ENCODE measurements around the gene SCO2. TPM values are rescaled to one million over a fixed set of nuclear protein-coding genes. Genes with fewer than 3 reads are reported as not detected.

Gene SCO2
- total and polyA plus RNA-seq, 5 donors from 2014 or later: 6.4 to 14.6 (median 8.2) TPM

- Histone ChIP-seq H3K4me3 (ENCODE audit: low read depth, low read length) (no peak overlapping the region), H3K9me3 (ENCODE audit: control insufficient read depth in 2 of 2, low read length in 2 of 2) (no peaks in the 10 kb centered on the region), H3K27ac (ENCODE audit: insufficient read depth, low read length, poor library complexity, severe bottlenecking) (no peak overlapping the region), H3K27me3 (ENCODE audit: control insufficient read depth, insufficient read depth, low read length) (no peaks in the 10 kb centered on the region), H3K36me3 (ENCODE audit: control insufficient read depth, insufficient read depth, low read length) (no peaks in the 10 kb centered on the region), H3K4me1 (ENCODE audit: control insufficient read depth, insufficient read depth, low read length, poor library complexity, severe bottlenecking) (peaks cover 19% of the 10 kb centered on the region)
- no peaks in the 10 kb centered on the region for H3K9me3 Mint-ChIP-seq
- H3K27ac Mint-ChIP-seq: no peak overlapping the region
- H3K4me3 Mint-ChIP-seq: peak overlapping the region in 1 of 4 donors; percentile 5
- peaks cover 0 to 13% (median 4%) of the 10 kb centered on the region in 4 donors for H3K4me1 Mint-ChIP-seq
- ATAC-seq (ENCODE audit: low read depth in 2 of 2) (no peak), DNase-seq (no peak)
- H3K27me3 Mint-ChIP-seq: peaks cover 24% of the 10 kb centered on the region
- H3K36me3 Mint-ChIP-seq: no peaks in the 10 kb centered on the region
Measured at GRCh38 chr22:50483977-50484853, 41.2 kb downstream of the SCO2 start.

GRCh38 chr22:50483556-50483955, 41.8 kb downstream of the SCO2 start:
- Mint-ChIP-seq H3K27ac (no peak overlapping the region), H3K9me3 (no peaks in the 10 kb centered on the region), H3K36me3 (no peaks in the 10 kb centered on the region), H3K27me3 (peaks cover 29% of the 10 kb centered on the region), H3K4me3 (peak overlapping the region in 1 of 4 donors; percentile 5), H3K4me1 (peaks cover 0 to 13% (median 4%) of the 10 kb centered on the region in 4 donors)
- Histone ChIP-seq H3K36me3 (ENCODE audit: control insufficient read depth, insufficient read depth, low read length) (no peaks in the 10 kb centered on the region), H3K4me3 (ENCODE audit: low read depth, low read length) (no peak overlapping the region), H3K4me1 (ENCODE audit: control insufficient read depth, insufficient read depth, low read length, poor library complexity, severe bottlenecking) (peaks cover 19% of the 10 kb centered on the region), H3K9me3 (ENCODE audit: control insufficient read depth in 2 of 2, low read length in 2 of 2) (no peaks in the 10 kb centered on the region), H3K27me3 (ENCODE audit: control insufficient read depth, insufficient read depth, low read length) (no peaks in the 10 kb centered on the region), H3K27ac (ENCODE audit: insufficient read depth, low read length, poor library complexity, severe bottlenecking) (no peak overlapping the region)
- DNase-seq: no peak
- ATAC-seq (ENCODE audit: low read depth in 2 of 2): no peak

- no peaks in the 10 kb centered on the region for H3K9me3 ChIP-seq (ENCODE audit: control insufficient read depth in 2 of 2, low read length in 2 of 2)
- H3K27me3 ChIP-seq (ENCODE audit: control insufficient read depth, insufficient read depth, low read length): no peaks in the 10 kb centered on the region
- no peaks in the 10 kb centered on the region for H3K36me3 Mint-ChIP-seq
- peaks cover 31% of the 10 kb centered on the region for H3K27me3 Mint-ChIP-seq
- no peak for ATAC-seq (ENCODE audit: low read depth in 2 of 2)
- H3K4me3 Mint-ChIP-seq: peak overlapping the region in 2 of 4 donors; percentile 46 to 60
- H3K36me3 ChIP-seq (ENCODE audit: control insufficient read depth, insufficient read depth, low read length): no peaks in the 10 kb centered on the region
- H3K4me1 Mint-ChIP-seq: peaks cover 0 to 13% (median 4%) of the 10 kb centered on the region in 4 donors
- no peak overlapping the region for H3K27ac Mint-ChIP-seq
- peaks cover 19% of the 10 kb centered on the region for H3K4me1 ChIP-seq (ENCODE audit: control insufficient read depth, insufficient read depth, low read length, poor library complexity, severe bottlenecking)
- H3K4me3 ChIP-seq (ENCODE audit: low read depth, low read length): no peak overlapping the region
- no peak overlapping the region for H3K27ac ChIP-seq (ENCODE audit: insufficient read depth, low read length, poor library complexity, severe bottlenecking)
- no peaks in the 10 kb centered on the region for H3K9me3 Mint-ChIP-seq
- DNase-seq: no peak
Measured at GRCh38 chr22:50483106-50483505, 42.3 kb downstream of the SCO2 start.

GRCh38 chr22:50482107-50483074, 43.0 kb downstream of the SCO2 start:
- Histone ChIP-seq H3K9me3 (ENCODE audit: control insufficient read depth in 2 of 2, low read length in 2 of 2) (no peaks in the 10 kb centered on the region), H3K27ac (ENCODE audit: insufficient read depth, low read length, poor library complexity, severe bottlenecking) (no peak overlapping the region), H3K4me3 (ENCODE audit: low read depth, low read length) (no peak overlapping the region), H3K27me3 (ENCODE audit: control insufficient read depth, insufficient read depth, low read length) (no peaks in the 10 kb centered on the region), H3K4me1 (ENCODE audit: control insufficient read depth, insufficient read depth, low read length, poor library complexity, severe bottlenecking) (peaks cover 19% of the 10 kb centered on the region), H3K36me3 (ENCODE audit: control insufficient read depth, insufficient read depth, low read length) (no peaks in the 10 kb centered on the region)
- no peaks in the 10 kb centered on the region for H3K9me3 Mint-ChIP-seq
- DNase-seq: no peak
- peaks cover 31% of the 10 kb centered on the region for H3K27me3 Mint-ChIP-seq
- no peak overlapping the region for H3K27ac Mint-ChIP-seq
- H3K4me3 Mint-ChIP-seq: peak overlapping the region in 3 of 4 donors; percentile 71 to 80 (median 78)
- no peaks in the 10 kb centered on the region for H3K36me3 Mint-ChIP-seq
- no peak for ATAC-seq (ENCODE audit: low read depth in 2 of 2)
- H3K4me1 Mint-ChIP-seq: peaks cover 0 to 13% (median 4%) of the 10 kb centered on the region in 4 donors

- Mint-ChIP-seq H3K27ac (peak within 1 kb of the TSS in 2 of 3 donors; percentile 52 to 77), H3K9me3 (no peaks in the 10 kb centered on the region), H3K4me3 (peak within 1 kb of the TSS; percentile 79 to 86 (median 80)), H3K27me3 (peaks cover 31% of the 10 kb centered on the region), H3K36me3 (no peaks in the 10 kb centered on the region), H3K4me1 (peaks cover 0 to 13% (median 4%) of the 10 kb centered on the region in 4 donors)
- no peak within 1 kb of the TSS for H3K27ac ChIP-seq (ENCODE audit: insufficient read depth, low read length, poor library complexity, severe bottlenecking)
- DNase-seq (peak; percentile 47 to 64 (median 63)), ATAC-seq (ENCODE audit: low read depth in 2 of 2) (peak; percentile 75 to 79)
- H3K36me3 ChIP-seq (ENCODE audit: control insufficient read depth, insufficient read depth, low read length): no peaks in the 10 kb centered on the region
- H3K27me3 ChIP-seq (ENCODE audit: control insufficient read depth, insufficient read depth, low read length): no peaks in the 10 kb centered on the region
- peaks cover 19% of the 10 kb centered on the region for H3K4me1 ChIP-seq (ENCODE audit: control insufficient read depth, insufficient read depth, low read length, poor library complexity, severe bottlenecking)
- H3K9me3 ChIP-seq (ENCODE audit: control insufficient read depth in 2 of 2, low read length in 2 of 2): no peaks in the 10 kb centered on the region
- no peak within 1 kb of the TSS for H3K4me3 ChIP-seq (ENCODE audit: low read depth, low read length)
Measured at GRCh38 chr22:50481440-50482106, 43.8 kb downstream of the SCO2 start, which contains the start of gene ADM2. TSS of gene ADM2 (plus strand) at chr22:50481543. CDS start at chr22:50481848, 305 bp downstream.

- no peak overlapping the region for H3K4me3 ChIP-seq (ENCODE audit: low read depth, low read length)
- H3K4me1 Mint-ChIP-seq: peaks cover 0 to 11% (median 4%) of the 10 kb centered on the region in 4 donors
- no peak for DNase-seq
Measured at GRCh38 chr22:50481045-50481439, 44.4 kb downstream of the SCO2 start.

GRCh38 chr22:50479721-50480120, 45.7 kb downstream of the SCO2 start:
- Mint-ChIP-seq H3K27ac (peak overlapping the region in 1 of 3 donors; percentile 31), H3K9me3 (no peaks in the 10 kb centered on the region), H3K27me3 (peaks cover 21% of the 10 kb centered on the region), H3K4me3 (peak overlapping the region; percentile 59 to 86 (median 80)), H3K4me1 (peaks cover 0 to 18% (median 7%) of the 10 kb centered on the region in 4 donors), H3K36me3 (no peaks in the 10 kb centered on the region)
- ATAC-seq (ENCODE audit: low read depth in 2 of 2): no peak
- Histone ChIP-seq H3K4me3 (ENCODE audit: low read depth, low read length) (no peak overlapping the region), H3K36me3 (ENCODE audit: control insufficient read depth, insufficient read depth, low read length) (no peaks in the 10 kb centered on the region), H3K27ac (ENCODE audit: insufficient read depth, low read length, poor library complexity, severe bottlenecking) (no peak overlapping the region), H3K9me3 (ENCODE audit: control insufficient read depth in 2 of 2, low read length in 2 of 2) (no peaks in the 10 kb centered on the region), H3K27me3 (ENCODE audit: control insufficient read depth, insufficient read depth, low read length) (no peaks in the 10 kb centered on the region), H3K4me1 (ENCODE audit: control insufficient read depth, insufficient read depth, low read length, poor library complexity, severe bottlenecking) (peaks cover 26% of the 10 kb centered on the region)
- DNase-seq: no peak

More at GRCh38 chr22:50481045-50481439, 44.4 kb downstream of the SCO2 start:
- no peak overlapping the region for H3K27ac ChIP-seq (ENCODE audit: insufficient read depth, low read length, poor library complexity, severe bottlenecking)
- peaks cover 19% of the 10 kb centered on the region for H3K4me1 ChIP-seq (ENCODE audit: control insufficient read depth, insufficient read depth, low read length, poor library complexity, severe bottlenecking)
- no peaks in the 10 kb centered on the region for H3K36me3 Mint-ChIP-seq
- no peak for ATAC-seq (ENCODE audit: low read depth in 2 of 2)
- H3K27me3 Mint-ChIP-seq: peaks cover 26% of the 10 kb centered on the region
- H3K27me3 ChIP-seq (ENCODE audit: control insufficient read depth, insufficient read depth, low read length): no peaks in the 10 kb centered on the region
- H3K4me3 Mint-ChIP-seq: peak overlapping the region in 2 of 4 donors; percentile 79 to 80
- H3K9me3 Mint-ChIP-seq: no peaks in the 10 kb centered on the region
- peak overlapping the region in 1 of 3 donors; percentile 36 for H3K27ac Mint-ChIP-seq
- H3K36me3 ChIP-seq (ENCODE audit: control insufficient read depth, insufficient read depth, low read length): no peaks in the 10 kb centered on the region
- H3K9me3 ChIP-seq (ENCODE audit: control insufficient read depth in 2 of 2, low read length in 2 of 2): no peaks in the 10 kb centered on the region
